Erythroblast (primary cell): ENCODE results near the gene FXR1.

ENCODE experiments used
- GATA1 ChIP-seq: IDR thresholded peaks from 2 replicates; pipeline ENCODE4 v1.6.1; 2011; ENCODE audit warnings: low read depth, mild to moderate bottlenecking, control low read depth, low read length, moderate library complexity
- POLR2A ChIP-seq: IDR thresholded peaks from 2 replicates; pipeline ENCODE4 v1.6.1; 2011; ENCODE audit warnings: mild to moderate bottlenecking, low read length

DNA sequence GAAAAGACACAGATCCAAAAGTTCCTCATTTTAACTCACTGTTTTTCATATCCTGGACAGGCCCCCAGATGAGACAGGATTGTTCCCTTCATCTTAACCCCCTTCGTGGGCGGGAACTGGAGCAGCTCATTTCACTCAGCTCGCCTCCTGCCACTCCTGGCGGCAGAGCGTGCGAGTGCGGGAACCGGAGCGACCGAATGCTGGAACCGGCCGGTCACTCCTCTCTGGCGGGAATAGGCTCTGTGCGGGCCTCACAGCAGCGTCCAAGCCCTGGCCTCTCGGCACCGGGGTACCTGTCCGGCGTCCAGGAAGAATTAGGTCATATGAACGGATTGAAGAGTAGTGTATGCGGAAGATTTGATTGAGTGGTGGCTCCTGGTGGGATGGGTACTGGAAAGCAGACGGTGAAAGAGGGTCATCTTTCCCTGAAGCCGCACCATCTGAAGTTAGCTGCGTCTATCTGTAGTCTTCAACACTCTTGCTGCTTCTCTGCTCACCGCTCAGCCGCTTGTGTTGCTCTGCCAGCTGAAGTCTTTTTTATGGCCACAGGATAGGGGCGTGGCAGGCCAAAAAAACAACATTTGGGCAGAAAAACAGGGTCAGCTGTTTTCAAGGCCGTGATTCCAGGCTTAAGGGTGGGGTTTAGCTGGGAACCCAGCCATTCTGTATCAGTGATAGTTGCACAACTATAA is 42.3 kb upstream of the FXR1 start:
- TF ChIP-seq POLR2A, result no peak
- no peak for TF ChIP-seq GATA1
